ENCODE data around the gene MZT2A. TPM values are rescaled to one million over a fixed set of nuclear protein-coding genes. Genes with fewer than 3 reads are reported as not detected.
"Not testable (repeated sequence)": the region's sequence is repeated elsewhere in the genome, so short reads cannot be mapped to it uniquely, and the experiment has no call there.

The MZT2A gene
- total and polyA plus RNA-seq, 4 donors: 29.5 to 77.4 (median 66.9) TPM

GRCh38 chr2:131493199-131493968, 1.2 kb upstream of the MZT2A start:
- ATAC-seq (ENCODE audit: insufficient read depth, low FRiP score) (peak; percentile 14), DNase-seq (peak in 2 of 3 donors; percentile 16 to 25)
- no peaks in the 10 kb centered on the region for H3K9me3 ChIP-seq (ENCODE audit: control insufficient read depth in 4 of 4, insufficient read depth in 3 of 4, low read length in 3 of 4)
- peaks cover 0 to 12% (median 0%) of the 10 kb centered on the region in 5 donors for H3K4me1 ChIP-seq (ENCODE audit: control insufficient read depth in 5 of 5, insufficient read depth in 5 of 5, low read length in 5 of 5)
- TF ChIP-seq CTCF (IDR thresholded peaks at IDR 0.05; ENCODE audit: control extremely low read depth, extremely low read depth): no peak
- peaks cover 0 to 5% (median 0%) of the 10 kb centered on the region in 4 donors for H3K36me3 ChIP-seq (ENCODE audit: control insufficient read depth in 4 of 4, insufficient read depth in 4 of 4, low read length in 4 of 4)
- H3K27ac ChIP-seq (ENCODE audit: low read depth in 1 of 2, low read length in 1 of 2): peak overlapping the region; percentile 93 to 97
- no peaks in the 10 kb centered on the region for H3K27me3 ChIP-seq (ENCODE audit: control insufficient read depth in 3 of 3, insufficient read depth in 3 of 3, low read length in 2 of 3)
- 1% methylated on average over 40 of the region's 40 CpGs for WGBS, 2 donors
- peak overlapping the region; percentile 94 to 95 for H3K9ac ChIP-seq (ENCODE audit: insufficient read depth in 1 of 2, low read length in 2 of 2)
- peak overlapping the region; percentile 80 for H3K4me3 ChIP-seq

DNA sequence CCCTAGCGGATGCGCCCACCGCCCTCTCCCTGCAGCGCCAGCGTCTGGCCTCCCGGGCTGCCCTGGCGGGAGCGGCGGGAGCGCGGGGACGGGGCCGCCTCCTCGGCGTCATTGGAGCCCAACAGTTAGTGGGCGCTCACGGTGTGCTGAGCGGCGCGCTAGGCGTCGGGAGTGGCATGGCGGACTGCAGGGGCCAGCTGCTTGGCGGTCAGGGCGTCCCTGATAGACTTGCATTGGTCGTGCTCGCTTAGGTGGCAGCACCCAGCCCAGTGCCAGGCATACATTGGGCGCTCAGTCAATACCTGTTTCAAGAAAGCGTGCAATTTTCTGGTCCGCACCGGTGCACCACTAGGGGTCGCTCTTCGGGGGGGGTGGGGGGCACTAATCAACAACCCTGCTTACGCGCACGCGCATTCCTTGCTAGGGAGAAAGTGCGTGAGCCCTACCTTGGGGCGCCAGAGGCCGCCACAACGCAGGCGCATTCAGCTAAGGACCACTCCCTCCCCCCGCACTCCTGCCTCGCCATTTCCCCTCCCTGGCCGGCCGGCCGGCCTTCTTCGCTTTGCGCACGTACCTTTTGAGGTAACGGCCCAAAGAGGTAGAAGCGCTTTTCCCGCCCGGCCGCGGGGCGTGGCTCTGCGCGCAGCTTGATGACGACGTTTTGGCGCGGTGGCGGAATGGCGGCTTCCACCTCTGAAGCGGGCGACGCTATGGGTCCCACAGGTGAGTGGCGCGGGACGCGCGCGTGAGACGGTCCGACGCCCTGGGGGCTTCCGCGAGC, 411 bp upstream of the MZT2A start:
- Histone ChIP-seq H3K9me3 (ENCODE audit: control insufficient read depth in 4 of 4, insufficient read depth in 3 of 4, low read length in 3 of 4) (no peaks in the 10 kb centered on the region), H3K27ac (ENCODE audit: low read depth in 1 of 2, low read length in 1 of 2) (peak overlapping the region; percentile 93 to 97), H3K4me1 (ENCODE audit: control insufficient read depth in 5 of 5, insufficient read depth in 5 of 5, low read length in 5 of 5) (peaks cover 0 to 12% (median 0%) of the 10 kb centered on the region in 5 donors), H3K27me3 (ENCODE audit: control insufficient read depth in 3 of 3, insufficient read depth in 3 of 3, low read length in 2 of 3) (no peaks in the 10 kb centered on the region), H3K9ac (ENCODE audit: insufficient read depth in 1 of 2, low read length in 2 of 2) (peak overlapping the region; percentile 94 to 95), H3K4me3 (peak overlapping the region; percentile 80), H3K36me3 (ENCODE audit: control insufficient read depth in 4 of 4, insufficient read depth in 4 of 4, low read length in 4 of 4) (peaks cover 0 to 2% (median 0%) of the 10 kb centered on the region in 4 donors)
- WGBS, 2 donors: 0% methylated on average over 76 to 79 of the region's 79 CpGs
- peak; percentile 84 for ATAC-seq (ENCODE audit: insufficient read depth, low FRiP score)
- TF ChIP-seq CTCF (IDR thresholded peaks at IDR 0.05; ENCODE audit: control extremely low read depth, extremely low read depth): peak; percentile 43
- DNase-seq: peak; percentile 94 to 97 (median 96)

GRCh38 chr2:131491469-131491836, 744 bp downstream of the MZT2A start:
- not testable (repeated sequence) for H3K27me3 ChIP-seq (ENCODE audit: control insufficient read depth in 3 of 3, insufficient read depth in 3 of 3, low read length in 2 of 3); H3K9me3 ChIP-seq (ENCODE audit: control insufficient read depth in 4 of 4, insufficient read depth in 3 of 4, low read length in 3 of 4); H3K9ac ChIP-seq (ENCODE audit: insufficient read depth in 1 of 2, low read length in 2 of 2); H3K36me3 ChIP-seq (ENCODE audit: control insufficient read depth in 4 of 4, insufficient read depth in 4 of 4, low read length in 4 of 4); ATAC-seq (ENCODE audit: insufficient read depth, low FRiP score)
- WGBS, 2 donors: 18 to 32% methylated on average over 15 to 20 of the region's 22 CpGs
- Histone ChIP-seq H3K4me3 (peak overlapping the region; percentile 8), H3K4me1 (ENCODE audit: control insufficient read depth in 5 of 5, insufficient read depth in 5 of 5, low read length in 5 of 5) (peaks cover 0 to 12% (median 0%) of the 10 kb centered on the region in 5 donors), H3K27ac (ENCODE audit: low read depth in 1 of 2, low read length in 1 of 2) (peak overlapping the region in 1 of 2 donors; percentile 52)
- DNase-seq: peak in 1 of 3 donors; percentile 5

DNA sequence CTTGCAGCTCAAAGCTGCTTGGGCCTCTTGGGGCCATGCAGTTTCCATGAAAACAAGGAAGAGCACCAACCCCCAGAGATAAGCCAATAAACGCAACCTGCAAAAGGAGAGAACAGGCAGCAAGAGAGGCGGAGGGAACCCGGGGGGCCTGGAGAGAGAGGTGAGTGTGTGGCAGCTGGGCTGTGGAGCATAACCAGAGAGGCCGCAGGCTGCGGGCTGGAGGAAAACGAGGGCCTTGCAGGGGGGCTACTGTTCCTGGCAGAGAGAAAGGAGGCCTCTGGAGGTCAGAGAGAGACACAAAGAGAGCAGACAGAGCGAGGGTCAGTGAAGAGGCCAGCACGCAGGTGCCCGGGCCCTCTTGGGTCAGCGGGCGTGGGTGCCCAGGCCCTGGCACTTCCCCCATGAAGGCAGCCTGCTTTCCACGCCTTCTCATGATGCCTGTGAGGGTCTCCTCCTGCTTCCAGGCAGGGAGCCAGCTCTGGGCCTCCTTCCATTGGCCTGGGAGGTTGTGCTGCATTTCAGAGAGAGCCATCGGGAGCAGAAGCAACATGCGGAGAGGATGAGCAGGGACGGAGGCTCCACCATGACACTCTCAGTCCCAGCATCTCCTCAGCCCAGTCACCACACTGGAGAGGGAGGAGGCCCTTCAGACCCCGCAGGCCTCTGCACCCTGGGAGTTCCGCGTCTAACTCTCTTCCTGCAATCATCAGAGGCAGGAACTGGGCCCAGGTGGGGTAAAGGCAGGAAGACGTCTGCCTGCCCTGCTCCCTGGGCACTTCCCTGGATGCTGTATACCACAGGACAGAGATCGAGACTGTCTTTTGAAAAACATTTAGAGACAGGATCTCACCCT, 1.4 kb downstream of the MZT2A start:
- peak overlapping the region in 1 of 2 donors; percentile 52 for H3K27ac ChIP-seq (ENCODE audit: low read depth in 1 of 2, low read length in 1 of 2)
- H3K9ac ChIP-seq (ENCODE audit: insufficient read depth in 1 of 2, low read length in 2 of 2); H3K9me3 ChIP-seq (ENCODE audit: control insufficient read depth in 4 of 4, insufficient read depth in 3 of 4, low read length in 3 of 4); ATAC-seq (ENCODE audit: insufficient read depth, low FRiP score); H3K36me3 ChIP-seq (ENCODE audit: control insufficient read depth in 4 of 4, insufficient read depth in 4 of 4, low read length in 4 of 4); H3K27me3 ChIP-seq (ENCODE audit: control insufficient read depth in 3 of 3, insufficient read depth in 3 of 3, low read length in 2 of 3): not testable (repeated sequence)
- H3K4me3 ChIP-seq: peak overlapping the region; percentile 8
- H3K4me1 ChIP-seq (ENCODE audit: control insufficient read depth in 5 of 5, insufficient read depth in 5 of 5, low read length in 5 of 5): peaks cover 0 to 12% (median 0%) of the 10 kb centered on the region in 5 donors
- WGBS, 2 donors: 62 to 74% methylated on average over 15 to 20 of the region's 20 CpGs
- DNase-seq: peak; percentile 24 to 40 (median 25)
